Kidney glomerular epithelial cell (primary cell): ENCODE results near the gene MPP1.

Experiments used
- DNase-seq: peaks from one replicate; lab custom pipeline; 2025; lab: John Stamatoyannopoulos, UW

Gene MPP1

DNA sequence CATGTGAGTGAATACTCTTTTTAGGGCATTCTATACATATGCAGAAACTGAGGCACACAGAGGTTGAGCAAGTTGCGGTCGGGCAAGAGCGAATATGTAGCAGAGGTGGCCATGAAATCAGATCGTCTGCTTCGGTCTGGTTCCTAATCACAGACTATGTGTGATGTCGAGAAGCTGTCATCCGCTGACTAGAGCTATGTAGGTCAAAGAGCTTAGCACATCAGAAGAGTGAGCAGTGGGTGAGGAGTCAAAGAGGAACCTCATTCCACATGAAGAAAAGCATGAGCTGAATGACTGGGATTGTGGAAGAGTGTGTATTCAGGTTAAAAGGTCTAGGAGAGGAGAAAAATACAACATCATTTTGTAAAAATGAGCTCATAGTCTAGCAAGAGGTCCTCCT lies 73.4 kb downstream of the MPP1 start:
- DNase-seq, result no peak

GRCh38 chrX:154731184-154731583 lies 74.1 kb downstream of the MPP1 start:
- DNase-seq, result no peak

DNA sequence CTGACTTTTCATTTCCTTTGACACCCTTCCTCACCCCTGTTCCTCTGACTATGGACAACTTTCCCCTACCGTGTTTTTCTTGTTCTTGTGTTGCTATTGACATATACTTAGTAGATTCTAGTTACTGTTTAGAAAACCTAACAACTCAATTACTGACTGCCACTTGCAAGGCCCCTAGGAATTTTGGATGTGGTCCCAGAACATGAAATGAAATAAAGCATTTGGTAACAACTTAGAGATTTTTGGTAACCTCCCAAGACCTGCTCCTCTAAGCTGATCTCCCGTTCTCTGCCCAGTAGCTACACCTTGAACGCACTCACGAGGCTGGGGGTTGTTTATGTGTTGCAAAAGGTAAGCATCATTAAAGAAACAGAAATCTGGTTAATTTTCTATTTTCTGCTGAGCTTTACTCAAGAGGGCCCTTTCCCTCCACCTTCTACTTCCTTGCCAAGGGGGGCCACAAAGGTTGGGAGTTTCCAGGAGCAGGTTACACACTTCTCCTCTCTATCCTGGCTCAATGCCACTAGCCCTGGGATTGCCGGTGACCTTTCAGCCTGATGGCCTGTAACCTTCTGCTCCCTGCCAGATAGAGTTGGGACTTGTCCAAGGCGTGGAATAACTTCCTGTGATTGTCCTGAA lies 74.9 kb downstream of the MPP1 start:
- DNase-seq, result no peak

DNA sequence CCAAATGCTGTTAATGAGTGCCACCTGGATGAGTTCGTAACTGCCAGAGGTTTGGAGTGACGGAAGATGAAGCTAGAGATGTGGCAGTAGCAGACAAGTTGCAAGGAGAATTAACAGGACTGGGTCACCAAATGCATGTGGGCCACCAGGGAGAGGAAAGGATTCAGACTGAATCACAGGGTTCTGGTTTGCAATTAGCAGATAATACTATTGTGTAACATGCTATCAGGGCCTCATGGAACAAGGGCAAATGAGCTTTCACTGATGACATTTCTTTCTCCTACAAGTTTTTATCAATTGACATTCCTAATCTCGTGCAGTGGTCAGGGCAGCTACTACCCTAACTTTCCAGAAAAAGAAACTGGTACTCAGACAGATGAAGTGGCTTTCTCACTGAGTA lies 75.8 kb downstream of the MPP1 start:
- no peak for DNase-seq
